Psoas muscle (tissue), 8 donors: ENCODE data around the gene OSBPL7. TPM values are rescaled to one million over a fixed set of nuclear protein-coding genes. Genes with fewer than 3 reads are reported as not detected.

Experiments
- ATAC-seq, 4 donors: fragments of 200-7000 bp; cut with Tn5 transposase; one replicate each; pipeline ENCODE4 v1.9.1; 2020; ENCODE audit warnings: moderate library complexity in 3 of 4, mild to moderate bottlenecking in 2 of 4
- DNase-seq, 2 donors: peaks; one replicate each; pipeline ENCODE4 v3.0.0-alpha.2; 2020
- H3K27ac ChIP-seq: fragments of 200-600 bp; one replicate; pipeline ENCODE4 v1.8.0; 2022
- H3K27me3 ChIP-seq, 3 donors: fragments of 200-600 bp in 1 of 3; one replicate each; pipeline versions ENCODE4 v1.6.1 to v1.8.0; 2013 to 2022; ENCODE audit warnings: low read length in 2 of 3, mild to moderate bottlenecking in 2 of 3, moderate library complexity in 1 of 3; ENCODE audit not compliant: insufficient read depth in 3 of 3
- H3K36me3 ChIP-seq, 2 donors: fragments of 200-600 bp in 1 of 2; one replicate each; pipeline versions ENCODE4 v1.6.1 to v1.8.0; 2013 to 2022; ENCODE audit warnings: low read depth in 1 of 2, mild to moderate bottlenecking in 1 of 2, moderate library complexity in 1 of 2; ENCODE audit not compliant: insufficient read depth in 1 of 2
- H3K4me1 ChIP-seq: fragments of 200-600 bp; one replicate; pipeline ENCODE4 v1.8.0; 2022
- H3K4me3 ChIP-seq: fragments of 200-600 bp; one replicate; pipeline ENCODE4 v1.8.0; 2022; ENCODE audit warnings: mild to moderate bottlenecking
- H3K9me3 ChIP-seq: fragments of 200-600 bp; one replicate; pipeline ENCODE4 v1.8.0; 2022
- CTCF ChIP-seq: fragments of 200-600 bp; IDR thresholded peaks from one replicate; pipeline ENCODE4 v1.8.0; 2022; ENCODE audit warnings: antibody characterized with exemption
- WGBS, 3 donors: extraction: QIAGEN DNeasy Blood & Tissue Kit; methylation state at CpG; one replicate each; pipeline versions ENCODE4 v1.1.6 to v1.1.7; 2013; 5-methylcytosine and 5-hydroxymethylcytosine counted together
- intact Hi-C, 2 donors: fragments of 100-400 bp; cut with DNase I; formaldehyde crosslinking; loops; one replicate each; pipeline versions ENCODE4 v1.11.0 to v1.14.2; 2022
- polyA plus RNA-seq, 3 donors: library from polyadenylated mRNA; stranded (reverse); fragments of 200-250 nt; gene quantifications; one replicate each; pipeline ENCODE4 v1.2.3, GENCODE V29; 2013
- total RNA-seq, 4 donors: library from RNA; stranded (reverse); fragmentation: NEBNext Ultra II Directional in 2 of 4; extraction: Animal tissue kit (Norgen Biotek cat#: 25700) in 2 of 4; gene quantifications; one replicate each; pipeline versions ENCODE4 v1.2.1 to v1.2.4, GENCODE V29; 2021 to 2023
- donor health status: healthy with polysubstance abuse.
- donor health status: DM: no; HTN: no; CAD: no; lungs with moderate emphysema.
- donor health status: Bipolar disorder and iron deficiency.
- donor health status: healthy.
- donor health status: DM: yes; HTN: yes; CAD: no.
- donor health status: DM: no; HTN: no; CAD: no.
- donor health status: DM: no; HTN: no; CAD: no.
- donor health status: DM: yes; HTN: yes; CAD: no.

OSBPL7 gene
- total and polyA plus RNA-seq, 7 donors: 0.95 to 23.4 (median 2.6) TPM

- no peak overlapping the region for H3K4me3 ChIP-seq
- no peak overlapping the region for H3K27ac ChIP-seq
- peaks cover 10% of the 10 kb centered on the region for H3K4me1 ChIP-seq
- H3K27me3 ChIP-seq: no peaks in the 10 kb centered on the region
- TF ChIP-seq CTCF: no peak
- DNase-seq: no peak
- ATAC-seq: no peak
- peaks cover 0 to 4% of the 10 kb centered on the region in 2 donors for H3K36me3 ChIP-seq
- 47 to 55% (median 51%) methylated on average over 6 of the region's 6 CpGs for WGBS, 3 donors
- intact Hi-C loops: loop anchor here (5.0 to 10.0 kb wide), 3 partner anchors 105 to 140 kb away; no protein-coding TSS in a partner anchor
- no peaks in the 10 kb centered on the region for H3K9me3 ChIP-seq
These were observed 19.7 kb downstream of the OSBPL7 start for GRCh38 chr17:47801906-47802305.

- intact Hi-C loops: loop anchor here (5.0 to 10.0 kb wide), 3 partner anchors 104 to 139 kb away; no protein-coding TSS in a partner anchor
- Histone ChIP-seq H3K4me1 (peaks cover 6% of the 10 kb centered on the region), H3K27me3 (no peaks in the 10 kb centered on the region), H3K4me3 (no peak overlapping the region), H3K36me3 (no peaks in the 10 kb centered on the region), H3K9me3 (no peaks in the 10 kb centered on the region), H3K27ac (no peak overlapping the region)
- ATAC-seq: no peak
- no peak for TF ChIP-seq CTCF
- DNase-seq: no peak
- 79 to 87% (median 81%) methylated on average over 4 of the region's 4 CpGs for WGBS, 3 donors
These were observed 20.3 kb downstream of the OSBPL7 start for GRCh38 chr17:47801176-47801765.

GRCh38 chr17:47800686-47801085, 20.9 kb downstream of the OSBPL7 start:
- intact Hi-C loops: loop anchor here (5.0 to 10.0 kb wide), 3 partner anchors 103 to 138 kb away; no protein-coding TSS in a partner anchor
- WGBS, 3 donors: 82% methylated on average over 12 of the region's 12 CpGs
- TF ChIP-seq CTCF: no peak
- no peaks in the 10 kb centered on the region for H3K27me3 ChIP-seq
- H3K36me3 ChIP-seq: no peaks in the 10 kb centered on the region
- DNase-seq (no peak), ATAC-seq (no peak)
- no peak overlapping the region for H3K27ac ChIP-seq
- H3K9me3 ChIP-seq: no peaks in the 10 kb centered on the region
- H3K4me1 ChIP-seq: peaks cover 1% of the 10 kb centered on the region
- H3K4me3 ChIP-seq: no peak overlapping the region

GRCh38 chr17:47797797-47798196, 23.8 kb downstream of the OSBPL7 start:
- ATAC-seq: no peak
- no peak for TF ChIP-seq CTCF
- no peak overlapping the region for H3K4me3 ChIP-seq
- WGBS, 3 donors: 33 to 51% (median 44%) methylated on average over 2 of the region's 2 CpGs
- no peaks in the 10 kb centered on the region for H3K9me3 ChIP-seq
- H3K27ac ChIP-seq: no peak overlapping the region
- no peaks in the 10 kb centered on the region for H3K36me3 ChIP-seq
- intact Hi-C loops: no loop called here
- peaks cover 0 to 23% (median 5%) of the 10 kb centered on the region in 3 donors for H3K27me3 ChIP-seq
- H3K4me1 ChIP-seq: no peaks in the 10 kb centered on the region
- DNase-seq: no peak

- ATAC-seq: no peak
- peaks cover 0 to 68% (median 15%) of the 10 kb centered on the region in 3 donors for H3K27me3 ChIP-seq
- TF ChIP-seq CTCF: no peak
These were observed 28.6 kb downstream of the OSBPL7 start for GRCh38 chr17:47792979-47793378.

More at GRCh38 chr17:47792979-47793378, 28.6 kb downstream of the OSBPL7 start:
- Histone ChIP-seq H3K4me3 (no peak overlapping the region), H3K9me3 (no peaks in the 10 kb centered on the region), H3K27ac (no peak overlapping the region), H3K36me3 (no peaks in the 10 kb centered on the region), H3K4me1 (peaks cover 4% of the 10 kb centered on the region)
- intact Hi-C loops: no loop called here
- no peak for DNase-seq
- WGBS, 3 donors: 53 to 66% (median 62%) methylated on average over 6 of the region's 6 CpGs
